ENCODE data around the gene PDE1A.

Gene PDE1A

GRCh38 chr2:182426918-182427240, at the start of gene PDE1A:
Gene PDE1A (minus strand): TSS chr2:182427036.
- DNase-seq (ENCODE audit: low read depth) = no peak

GRCh38 chr2:182473635-182474034, 46.8 kb upstream of the PDE1A start:
- DNase-seq (ENCODE audit: low read depth) = no peak

GRCh38 chr2:182463760-182464159, 36.9 kb upstream of the PDE1A start:
- no peak for DNase-seq (ENCODE audit: low read depth)

- no peak for DNase-seq (ENCODE audit: low read depth)
Measured at GRCh38 chr2:182456784-182457183, 29.9 kb upstream of the PDE1A start.

GRCh38 chr2:182452456-182452990, 25.7 kb upstream of the PDE1A start:
- no peak for DNase-seq (ENCODE audit: low read depth)

- no peak for DNase-seq (ENCODE audit: low read depth)
Measured at GRCh38 chr2:182448371-182448770, 21.5 kb upstream of the PDE1A start.

GRCh38 chr2:182447863-182448262, 21.0 kb upstream of the PDE1A start:
- DNase-seq (ENCODE audit: low read depth) = no peak

- DNase-seq (ENCODE audit: low read depth) = no peak
Measured at GRCh38 chr2:182447163-182447562, 20.3 kb upstream of the PDE1A start.

- DNase-seq (ENCODE audit: low read depth) = no peak
Measured at GRCh38 chr2:182446087-182446486, 19.3 kb upstream of the PDE1A start.

GRCh38 chr2:182445391-182445965, 18.6 kb upstream of the PDE1A start:
- peak; percentile 21 for DNase-seq (ENCODE audit: low read depth)

- no peak for DNase-seq (ENCODE audit: low read depth)
Measured at GRCh38 chr2:182444806-182445205, 18.0 kb upstream of the PDE1A start.

GRCh38 chr2:182444170-182444569, 17.3 kb upstream of the PDE1A start:
- no peak for DNase-seq (ENCODE audit: low read depth)

GRCh38 chr2:182436252-182436651, 9.4 kb upstream of the PDE1A start:
- DNase-seq (ENCODE audit: low read depth) = no peak

- peak; percentile 45 for DNase-seq (ENCODE audit: low read depth)
Measured at GRCh38 chr2:182435754-182436153, 8.9 kb upstream of the PDE1A start.

- no peak for DNase-seq (ENCODE audit: low read depth)
Measured at GRCh38 chr2:182432051-182432450, 5.2 kb upstream of the PDE1A start.

- no peak for DNase-seq (ENCODE audit: low read depth)
Measured at GRCh38 chr2:182428476-182428875, 1.6 kb upstream of the PDE1A start.

- no peak for DNase-seq (ENCODE audit: low read depth)
Measured at GRCh38 chr2:182426082-182426917, 536 bp downstream of the PDE1A start.

GRCh38 chr2:182422864-182423263, 4.0 kb downstream of the PDE1A start:
- no peak for DNase-seq (ENCODE audit: low read depth)

GRCh38 chr2:182420669-182421068, 6.2 kb downstream of the PDE1A start:
- DNase-seq (ENCODE audit: low read depth) = no peak

GRCh38 chr2:182416861-182417260, 10.0 kb downstream of the PDE1A start:
- DNase-seq (ENCODE audit: low read depth) = no peak

GRCh38 chr2:182416191-182416590, 10.6 kb downstream of the PDE1A start:
- no peak for DNase-seq (ENCODE audit: low read depth)

- no peak for DNase-seq (ENCODE audit: low read depth)
Measured at GRCh38 chr2:182415771-182416170, 11.1 kb downstream of the PDE1A start.

GRCh38 chr2:182412858-182413257, 14.0 kb downstream of the PDE1A start:
- DNase-seq (ENCODE audit: low read depth) = no peak

GRCh38 chr2:182410120-182410519, 16.7 kb downstream of the PDE1A start:
- DNase-seq (ENCODE audit: low read depth) = no peak

All from ELR (cell line).